Activated gamma-delta T cell treated with anti-CD3 and anti-CD28 coated beads, Interleukin-2, amount 50 U/mL, for 16 hours (primary cell): Measurements from ENCODE around the gene CD7.

ENCODE experiments used
- DNase-seq: peaks from one replicate; pipeline ENCODE4 v3.0.0-alpha.2; 2020; ENCODE audit warnings: low read depth

Gene CD7

DNA sequence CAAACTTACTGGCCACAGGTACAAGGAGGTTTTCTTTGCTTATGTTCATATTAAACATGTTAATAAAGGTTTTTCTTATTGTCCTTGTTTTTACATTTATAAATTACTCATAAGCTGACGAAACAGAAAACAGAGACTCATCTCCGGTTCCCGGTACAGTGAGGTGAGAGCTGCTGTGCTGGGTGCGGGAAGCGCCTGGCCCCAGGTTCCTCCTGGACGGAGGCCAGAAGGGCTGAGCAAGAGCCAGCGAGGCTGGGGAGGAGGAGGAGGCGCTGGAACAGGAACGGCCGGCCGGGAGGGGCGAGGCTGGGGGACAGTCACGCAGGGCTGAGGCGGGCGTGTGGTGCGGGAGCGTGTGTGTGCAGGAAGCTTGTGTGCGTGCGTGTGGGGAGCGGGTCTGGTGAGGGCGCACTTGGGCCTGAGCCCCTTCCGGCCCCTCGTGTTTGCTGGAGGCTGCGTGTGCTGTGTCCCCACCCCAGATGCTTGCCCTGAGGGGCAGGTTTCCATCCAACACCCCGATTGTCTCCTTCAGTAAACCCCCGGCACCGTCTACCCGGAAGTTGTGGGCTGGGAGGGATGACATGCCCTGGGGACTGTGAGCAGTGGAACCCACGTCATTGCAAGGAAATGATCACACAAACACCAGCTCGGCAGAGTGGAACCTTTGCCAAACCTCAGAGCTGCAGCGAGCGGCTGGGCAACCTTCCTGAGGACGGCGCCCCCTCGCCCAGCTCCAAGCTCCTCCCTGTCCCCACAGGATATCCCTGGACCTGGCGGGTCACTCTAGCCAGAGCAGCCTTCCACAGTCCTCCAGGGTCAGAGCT is 19.5 kb downstream of the CD7 start:
- DNase-seq = peak; percentile 92

DNA sequence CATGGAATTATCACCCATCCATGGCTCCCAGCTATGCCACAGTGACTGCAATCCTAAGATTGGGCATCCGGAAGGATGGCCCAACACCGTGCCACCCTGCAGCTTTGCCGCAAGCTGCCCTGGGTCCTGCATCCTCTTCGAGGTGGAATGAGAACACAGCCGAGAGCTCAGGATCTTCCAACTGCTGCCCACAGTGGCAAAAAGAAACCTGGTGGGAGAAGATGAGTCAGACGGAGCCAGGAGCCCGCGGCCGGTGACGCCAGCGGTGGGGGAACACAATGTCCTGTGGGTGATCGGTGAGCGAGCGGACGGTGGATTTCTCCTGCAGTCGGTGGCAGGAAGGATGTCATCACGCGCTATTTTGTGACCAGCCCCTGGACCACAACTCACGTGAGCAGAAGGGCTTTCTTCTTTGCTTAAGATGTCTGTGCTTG is 20.1 kb downstream of the CD7 start:
- DNase-seq = peak; percentile 77

DNA sequence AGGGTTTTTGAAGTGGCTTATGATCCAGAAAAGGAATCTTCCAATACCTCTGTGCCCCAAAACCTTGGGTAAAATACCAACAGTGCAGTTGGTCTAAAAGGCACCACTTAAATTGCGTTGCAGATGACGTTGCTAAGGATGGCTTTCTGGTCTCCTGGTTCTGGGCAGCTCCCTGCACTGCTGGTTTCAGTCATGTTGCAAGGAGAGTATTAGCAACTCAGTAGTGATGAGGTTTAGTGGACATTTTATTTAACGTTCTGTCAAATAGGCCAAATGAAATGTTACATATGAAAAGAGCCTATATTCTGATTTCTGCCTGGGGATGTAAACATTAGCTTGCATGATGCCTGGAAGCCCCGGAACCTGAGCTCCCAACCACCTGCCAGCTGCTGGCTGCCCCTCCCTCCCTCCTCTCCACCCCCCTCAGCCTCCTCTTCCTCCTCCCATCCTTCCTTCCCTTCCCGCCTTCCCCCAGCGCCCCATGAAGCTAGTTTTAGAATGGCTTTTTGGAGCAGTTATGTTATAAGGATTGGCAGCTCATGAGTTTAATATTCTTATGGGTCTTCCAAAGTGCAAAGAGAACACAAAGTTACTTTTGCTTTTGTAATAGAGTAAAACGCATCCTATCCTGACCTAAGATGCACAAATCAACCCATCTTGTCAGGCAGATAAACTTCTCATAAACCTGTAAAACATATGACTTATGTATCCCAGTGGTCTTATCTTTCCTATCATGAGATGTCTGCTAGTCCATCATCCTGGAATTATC is 20.7 kb downstream of the CD7 start:
- no peak for DNase-seq

DNA sequence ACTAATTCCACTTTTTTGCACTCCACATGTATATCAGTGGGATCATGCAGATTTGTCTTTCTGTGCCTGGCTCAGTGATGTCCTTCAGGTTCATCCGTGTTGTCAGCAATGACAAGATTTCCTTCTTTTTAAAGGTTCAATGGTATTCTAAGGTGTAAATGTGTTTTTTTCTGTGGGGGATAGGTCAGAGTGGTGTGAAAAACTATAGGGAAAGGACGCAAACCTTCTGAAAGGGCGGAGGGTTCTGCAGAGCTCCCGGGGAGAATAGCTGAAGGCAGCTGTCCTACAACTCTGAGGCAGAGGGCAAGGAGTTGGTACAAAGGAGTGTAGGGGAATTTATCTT is 22.0 kb downstream of the CD7 start:
- DNase-seq = no peak

DNA sequence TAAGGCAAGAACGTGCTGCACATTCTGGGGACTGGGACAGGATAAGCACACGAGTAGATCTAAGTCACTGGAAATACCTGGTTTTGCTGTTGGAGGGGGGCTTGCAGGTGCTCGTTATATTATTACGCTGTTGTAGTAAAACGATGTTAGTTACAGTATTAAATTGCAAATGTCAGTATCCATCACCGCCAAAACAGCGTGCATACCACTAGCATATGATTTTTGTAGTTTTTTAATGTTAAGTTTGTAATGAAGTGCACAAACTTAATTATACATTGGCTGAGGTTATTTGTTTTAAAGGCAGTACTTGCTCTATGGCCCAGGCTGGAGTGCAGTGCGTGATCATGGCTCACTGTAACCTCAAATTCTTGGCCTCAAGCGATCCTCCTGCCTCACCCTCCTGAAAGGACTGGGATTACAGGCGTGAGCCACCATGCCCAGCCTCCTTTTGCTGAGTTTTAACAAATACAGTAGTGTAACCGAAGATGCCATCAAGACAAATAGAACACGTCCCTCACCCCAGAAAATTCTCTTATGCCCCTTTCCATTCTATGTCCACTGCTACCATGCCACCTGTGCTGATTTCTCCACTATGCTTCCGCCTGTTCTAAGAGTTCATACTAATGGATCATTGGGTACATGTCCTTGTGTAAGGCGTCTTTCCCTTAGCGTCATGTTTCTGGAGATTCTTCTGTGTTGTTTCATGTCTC is 23.2 kb downstream of the CD7 start:
- DNase-seq = no peak

DNA sequence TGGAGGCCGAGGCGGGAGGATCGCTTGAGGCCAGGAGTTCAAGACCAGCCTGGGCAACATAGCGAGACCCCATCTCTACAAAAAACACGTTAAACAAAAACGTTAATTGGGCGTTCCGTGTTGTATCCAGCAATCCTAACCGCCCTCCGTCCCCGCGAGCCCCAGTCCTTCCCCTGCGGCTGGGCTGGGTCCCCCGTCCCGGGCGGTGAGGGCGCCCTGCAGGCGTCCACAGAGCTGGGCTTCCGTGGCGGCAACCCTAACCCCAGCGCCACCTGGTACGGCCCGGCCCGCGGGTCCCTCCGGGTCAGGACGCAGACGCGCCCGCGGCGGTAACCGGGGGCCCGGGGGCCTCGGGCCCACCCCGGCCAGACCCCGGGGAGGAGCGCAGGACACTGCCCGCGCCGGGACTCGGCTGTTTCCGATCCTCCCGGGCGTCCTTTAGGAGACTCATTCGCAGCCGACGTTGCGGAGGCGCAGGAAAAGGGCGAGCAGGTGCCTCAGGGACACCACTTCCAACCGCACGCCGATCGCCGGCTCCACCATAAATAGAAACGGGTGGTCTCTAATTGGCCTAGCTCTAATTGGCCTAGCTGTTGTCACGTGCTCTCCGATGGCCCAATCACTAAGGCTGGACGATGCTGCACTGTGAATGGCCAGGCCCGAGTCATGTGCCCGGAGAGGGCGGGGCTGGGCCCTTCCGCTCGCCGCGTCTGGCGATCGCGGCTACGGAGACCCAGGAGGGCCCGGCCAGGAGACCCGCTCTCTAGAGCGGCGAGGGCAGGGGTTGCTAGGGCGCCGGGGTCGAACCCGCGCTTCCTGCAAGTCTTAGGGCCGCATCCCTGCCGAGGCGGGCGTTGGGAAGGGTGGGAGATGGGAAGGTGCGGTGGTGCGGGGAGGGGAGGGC is 24.9 kb downstream of the CD7 start:
- DNase-seq = peak; percentile 87

DNA sequence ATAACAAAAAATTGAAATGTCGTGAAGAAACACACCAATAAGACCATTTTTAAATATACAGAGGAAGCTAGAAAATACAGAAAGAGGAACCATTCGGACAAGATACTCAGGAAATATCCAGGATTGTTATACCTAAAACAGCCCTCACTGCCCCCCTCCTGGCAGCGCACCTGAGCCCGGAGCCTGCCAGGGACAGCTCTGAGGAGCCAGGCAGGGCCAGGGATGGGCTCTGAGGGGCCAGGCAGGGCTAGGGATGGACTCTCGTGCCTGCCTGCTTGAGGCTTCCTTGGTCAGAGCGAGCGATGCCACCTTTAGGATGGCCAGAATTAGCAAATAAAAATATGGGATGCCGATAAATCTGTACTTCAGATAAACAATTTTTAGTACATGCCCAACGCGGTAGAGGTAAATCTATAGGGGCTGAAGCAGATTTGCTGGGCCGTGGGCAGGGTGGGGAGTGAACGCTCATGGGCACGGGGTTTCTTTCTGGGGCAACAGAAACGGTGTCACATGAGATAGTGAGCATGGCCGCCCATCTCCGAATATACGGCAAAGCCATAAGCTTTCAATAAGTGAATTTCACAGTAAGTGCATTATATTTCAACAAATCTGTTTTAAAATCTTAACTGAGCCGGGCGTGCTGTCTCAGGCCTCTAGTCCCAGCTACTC is 25.7 kb downstream of the CD7 start:
- no peak for DNase-seq

DNA sequence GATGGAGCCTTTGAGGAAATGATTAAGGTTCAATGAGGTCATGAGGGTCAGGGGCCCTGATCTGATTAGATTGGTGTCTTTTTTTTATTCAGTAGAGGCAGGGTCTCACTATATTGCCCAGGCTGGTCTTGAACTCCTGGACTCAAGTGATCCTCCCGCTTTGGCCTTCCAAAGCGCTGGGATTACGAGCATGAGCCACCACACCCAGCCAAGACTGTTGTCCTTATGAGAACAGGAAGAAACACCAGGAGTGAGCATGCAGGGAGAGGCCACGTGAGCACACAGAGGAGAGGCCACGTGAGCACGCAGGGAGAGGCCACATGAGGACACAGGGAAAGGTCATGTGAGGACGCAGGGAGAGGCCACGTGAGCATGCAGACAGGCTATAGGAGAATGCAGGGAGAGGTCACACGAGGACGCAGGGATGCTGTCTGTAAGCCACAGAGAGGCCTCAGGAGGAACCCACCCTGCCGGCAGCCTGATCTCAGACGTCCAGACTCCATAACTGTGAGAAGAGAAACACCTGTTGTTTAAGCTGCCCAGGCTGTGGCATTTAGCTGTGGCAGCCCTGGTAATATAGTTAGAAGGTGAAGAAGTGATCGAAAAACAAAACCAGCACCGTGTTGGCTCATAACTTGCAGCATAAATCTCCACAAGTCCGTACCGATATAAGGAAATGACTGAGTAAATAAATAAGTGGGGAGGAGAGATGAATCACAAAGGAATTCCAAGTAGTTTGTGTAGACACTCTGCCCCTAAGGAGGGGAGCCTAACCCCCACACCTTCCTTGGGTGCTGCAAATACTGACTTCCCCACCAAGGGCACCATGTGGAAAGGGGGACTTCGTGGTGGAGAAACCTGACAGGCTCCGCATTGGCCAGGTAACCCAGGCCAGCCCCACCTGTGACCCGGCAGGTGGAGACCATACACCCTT is 29.3 kb downstream of the CD7 start:
- no peak for DNase-seq

DNA sequence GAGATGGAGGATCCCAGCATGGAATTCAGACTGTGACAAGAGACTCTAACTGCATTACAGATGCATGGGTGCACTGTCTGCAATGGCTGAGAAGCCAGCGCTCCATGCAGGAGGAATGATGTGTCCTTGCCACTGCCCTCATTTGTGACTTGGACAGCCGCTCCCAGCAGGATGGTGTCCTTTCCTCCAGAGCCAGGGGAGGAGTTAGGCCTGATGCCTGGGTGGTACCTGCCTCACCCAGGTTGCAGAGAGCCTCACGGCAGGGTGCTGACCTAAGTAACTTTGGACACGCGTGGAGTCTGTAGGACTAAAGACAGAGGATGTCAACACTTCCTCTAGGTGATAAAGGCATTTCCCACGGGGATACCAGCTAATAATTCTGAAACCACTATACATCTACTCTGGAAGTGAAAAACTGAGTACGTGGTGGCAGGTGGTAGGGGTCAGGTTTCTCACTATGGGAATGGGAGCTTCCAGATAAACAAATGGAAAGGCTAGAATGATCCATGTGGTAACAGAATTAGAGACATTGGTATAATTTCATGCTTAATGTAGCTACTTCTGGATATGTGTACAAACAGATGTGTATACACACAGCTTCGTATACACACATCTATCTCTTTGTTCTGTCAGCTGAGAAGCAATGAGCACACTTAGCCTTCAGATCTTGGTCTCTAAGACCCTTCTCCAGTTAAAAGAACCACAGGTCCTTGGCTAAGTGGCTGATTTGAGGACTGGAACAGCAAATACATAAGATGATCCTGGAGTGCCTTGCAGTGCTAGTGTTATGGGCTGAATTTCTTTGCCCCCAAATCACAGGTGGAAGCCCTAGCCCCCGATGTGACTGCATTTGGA is 30.2 kb downstream of the CD7 start:
- DNase-seq = no peak

DNA sequence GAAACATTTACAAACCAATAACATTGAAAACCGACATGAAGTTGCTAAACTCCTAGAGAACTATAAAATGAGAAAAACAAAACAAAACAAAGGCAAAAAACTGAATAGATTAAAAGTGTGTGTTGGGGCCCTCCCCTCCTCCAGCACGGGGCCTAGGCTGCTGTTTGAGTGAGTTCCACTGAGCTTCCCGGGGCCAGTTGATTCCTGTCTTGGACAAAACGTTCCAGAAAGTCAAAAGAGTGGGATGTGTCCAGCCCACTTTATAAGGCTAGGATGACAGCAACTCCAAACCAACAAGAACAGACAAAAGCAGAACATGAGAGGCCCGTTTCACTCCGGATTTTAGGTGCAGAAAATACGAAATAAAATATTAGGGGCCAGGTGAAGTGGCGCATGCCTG is 32.3 kb downstream of the CD7 start:
- DNase-seq = no peak

DNA sequence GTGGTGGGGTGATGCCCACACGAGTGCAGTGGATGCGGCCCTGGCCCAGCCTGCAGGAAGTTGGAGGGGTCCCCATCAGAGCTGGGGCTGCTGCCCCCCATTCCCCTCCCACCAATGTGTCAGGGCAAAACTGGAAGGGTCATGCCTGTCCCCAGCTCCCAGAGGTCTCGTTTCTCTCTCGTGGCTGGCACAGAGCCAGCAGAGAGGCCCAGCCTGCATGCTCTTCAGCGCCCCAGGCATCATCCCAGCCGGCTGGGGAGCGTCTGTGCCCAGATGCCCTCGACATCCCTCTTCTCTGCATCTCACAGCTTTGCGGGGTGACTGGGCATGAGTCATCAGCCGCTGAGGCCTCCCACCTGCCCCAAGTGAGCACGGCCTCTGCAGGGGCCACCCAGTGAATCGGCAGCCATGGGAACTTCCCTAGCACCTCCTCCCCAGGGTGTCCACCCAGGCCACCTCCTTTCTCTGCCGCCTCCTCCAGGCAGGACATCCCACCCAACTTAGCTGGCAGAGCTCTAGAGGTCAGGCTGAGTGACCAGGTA is 34.1 kb downstream of the CD7 start:
- DNase-seq = no peak

DNA sequence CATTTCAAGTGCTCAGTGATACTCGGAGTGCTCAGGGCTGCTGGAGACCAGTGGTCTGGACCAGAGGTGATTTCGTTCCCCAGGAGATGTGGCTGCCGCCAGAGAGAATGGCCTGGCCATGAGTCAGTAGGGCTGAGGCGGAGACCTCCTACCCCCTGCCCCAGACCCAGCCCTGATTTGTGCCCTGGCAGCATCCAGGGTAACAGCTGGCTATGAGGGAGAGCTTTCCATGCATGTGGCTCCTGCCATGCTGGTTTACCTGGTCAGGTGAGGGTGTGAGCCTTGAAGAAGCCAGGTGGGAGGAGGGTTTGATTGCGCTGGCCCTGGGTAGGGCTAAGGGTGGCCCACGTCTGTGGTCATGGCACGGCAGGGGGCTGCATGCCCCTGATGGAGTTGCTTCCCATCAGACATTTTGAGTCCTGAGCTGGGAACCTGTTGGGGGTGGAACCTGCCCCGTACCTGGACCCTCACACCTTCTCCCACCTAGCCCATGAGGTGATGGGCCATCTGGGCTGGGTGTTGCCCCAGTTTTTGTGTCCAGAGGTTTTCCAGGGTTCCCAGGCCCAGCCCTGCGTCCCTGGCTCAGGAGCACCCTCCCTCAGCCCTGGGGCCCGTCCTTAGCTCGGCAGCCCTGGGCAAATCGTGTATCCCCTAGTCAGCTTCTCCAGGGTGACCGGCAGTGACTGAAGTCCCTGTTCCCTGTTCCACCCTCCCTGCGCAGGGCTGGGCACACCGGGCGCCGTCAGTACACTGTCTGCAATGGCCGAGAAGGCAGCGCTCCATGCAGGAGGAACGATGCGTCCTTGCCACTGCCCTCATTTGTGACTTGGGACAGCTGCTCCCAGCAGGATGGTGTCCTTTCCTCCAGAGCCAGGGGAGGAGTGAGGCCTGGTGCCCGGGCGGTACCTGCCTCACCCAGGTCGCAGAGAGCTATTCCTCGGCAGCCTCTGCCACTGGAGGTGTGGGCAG is 34.9 kb downstream of the CD7 start:
- no peak for DNase-seq

DNA sequence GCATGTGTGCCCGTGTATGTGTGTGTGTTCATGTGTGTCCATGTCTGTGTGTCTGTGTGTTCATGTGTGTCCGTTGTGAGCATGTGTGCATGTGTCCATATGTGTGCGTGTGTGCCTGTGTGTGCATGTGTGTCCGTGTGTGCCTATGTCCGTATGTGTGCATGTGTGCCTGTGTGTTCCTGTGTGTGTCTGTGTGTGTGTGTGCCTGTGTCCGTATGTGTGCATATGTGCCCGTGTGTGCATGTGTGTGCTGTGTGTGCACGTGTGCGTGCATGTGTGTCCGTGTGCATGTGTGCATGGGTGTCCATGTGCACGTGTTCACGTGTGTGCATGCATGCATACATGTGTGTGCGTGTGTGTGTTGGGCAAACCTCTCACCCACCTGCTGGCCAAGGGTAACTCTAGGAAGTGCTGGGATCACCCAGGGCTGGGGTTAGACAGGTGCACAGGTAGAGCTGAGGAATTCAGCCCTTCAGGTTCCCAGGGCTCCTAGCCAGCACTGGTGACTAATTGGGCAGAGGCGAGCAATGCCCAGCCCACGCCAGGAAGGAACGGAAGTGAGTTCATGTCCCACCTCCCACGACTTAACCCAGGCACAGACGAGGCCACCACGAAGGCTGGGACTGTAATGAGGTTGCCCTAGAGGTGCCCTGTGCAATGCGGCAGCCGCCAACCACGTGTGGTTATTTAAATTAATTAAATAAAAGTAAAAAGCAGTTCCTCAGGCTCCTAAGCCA is 35.7 kb downstream of the CD7 start:
- DNase-seq = peak; percentile 43

DNA sequence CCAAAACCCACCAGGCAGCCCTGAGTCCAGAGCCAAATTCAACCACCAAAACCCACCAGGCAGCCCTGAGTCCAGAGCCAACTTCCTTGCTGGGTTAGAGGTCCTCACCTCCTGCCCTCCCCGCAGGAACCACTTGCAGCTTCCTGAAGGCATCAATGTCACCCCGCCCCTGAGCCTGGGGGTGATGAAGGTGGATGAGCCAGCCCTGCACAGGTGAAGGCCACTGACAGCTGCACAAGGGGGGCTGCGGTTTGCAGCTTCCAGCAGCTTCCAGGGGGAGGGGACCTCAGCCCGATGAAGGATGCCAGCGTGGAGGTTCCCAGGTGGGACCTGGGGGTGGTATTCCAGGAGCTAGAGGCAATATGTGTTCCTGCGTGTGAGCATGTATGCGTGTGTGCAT is 36.3 kb downstream of the CD7 start:
- DNase-seq = no peak

DNA sequence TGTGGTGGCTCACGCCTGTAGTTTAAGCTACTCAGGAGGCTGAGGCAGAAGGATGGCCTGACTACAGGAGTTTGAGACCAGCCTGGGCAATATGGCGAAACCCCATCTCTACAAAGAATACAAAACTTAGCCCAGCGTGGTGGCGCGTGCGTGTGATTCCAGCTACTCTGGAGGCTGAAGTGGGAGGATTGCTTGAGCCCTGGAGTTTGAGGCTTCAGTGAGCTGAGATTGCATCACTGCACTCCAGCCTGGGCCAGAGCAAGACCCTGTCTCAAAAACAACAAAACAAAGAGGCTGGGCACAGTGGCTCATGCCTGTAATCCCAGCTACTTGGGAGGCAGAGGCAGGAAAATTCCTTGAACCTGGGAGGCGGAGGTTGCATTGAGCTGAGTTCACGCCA is 36.9 kb downstream of the CD7 start:
- DNase-seq = no peak

DNA sequence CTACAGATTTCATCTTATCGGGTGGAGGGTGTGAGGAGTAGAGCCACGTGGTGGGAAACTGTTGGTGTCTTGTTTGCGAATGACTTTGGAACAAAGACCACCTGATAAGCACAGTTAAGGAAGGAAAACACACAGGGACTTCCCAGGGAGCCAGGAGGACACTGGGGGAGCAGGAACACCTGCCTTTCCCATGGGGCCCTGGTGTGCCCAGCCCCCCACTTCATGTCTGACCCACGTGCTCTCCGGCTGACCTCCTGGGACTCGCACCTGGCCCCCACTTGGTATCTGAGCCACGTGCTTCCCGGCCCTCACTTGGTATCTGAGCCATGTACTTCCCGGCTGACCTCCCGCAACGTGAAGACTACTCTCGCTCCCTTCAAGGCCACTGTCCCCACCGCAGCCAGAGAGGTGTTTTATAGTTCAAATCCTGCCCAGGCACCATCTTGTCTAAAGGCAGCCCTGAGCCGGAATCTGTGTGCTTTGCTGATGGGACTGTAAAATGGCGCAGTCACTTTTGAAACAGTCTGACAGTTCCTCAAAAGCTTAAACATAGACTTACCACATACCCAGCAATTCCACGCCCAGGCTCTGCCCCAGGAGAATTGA is 38.5 kb downstream of the CD7 start:
- no peak for DNase-seq

DNA sequence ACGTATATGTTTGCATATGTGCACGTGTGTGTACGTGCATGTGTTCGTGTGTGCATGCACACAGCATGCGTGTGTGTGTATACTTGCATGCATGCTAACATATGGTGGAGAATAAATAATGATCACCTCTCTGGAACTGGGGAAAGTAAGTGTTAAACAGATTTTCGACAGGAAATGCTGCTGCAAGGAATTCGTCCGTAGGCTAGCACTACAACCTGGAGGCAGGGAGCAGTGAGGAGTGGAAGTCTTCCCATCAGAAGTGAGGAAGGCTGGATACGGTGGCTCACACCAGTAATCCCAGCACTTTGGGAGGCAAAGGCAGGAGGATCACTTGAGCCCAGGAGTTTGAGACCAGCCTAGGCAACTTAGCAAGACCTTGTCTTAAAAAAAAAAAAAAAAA is 39.1 kb downstream of the CD7 start:
- no peak for DNase-seq
